ENCODE measurements around the gene FAM234A. TPM values are rescaled to one million over a fixed set of nuclear protein-coding genes. Genes with fewer than 3 reads are reported as not detected.

The FAM234A gene
- total RNA-seq, 1 experiment from 2014 or later: 94.9 TPM

- Histone ChIP-seq H3K27ac (ENCODE audit: insufficient read length, low read depth, low read length) (no peak overlapping the region), H3K23ac (ENCODE audit: insufficient read length, low read depth, low read length) (no peak overlapping the region), H3K79me1 (ENCODE audit: insufficient read depth, low read depth, low read length, poor library complexity, severe bottlenecking) (no peaks in the 10 kb centered on the region), H2AFZ (ENCODE audit: low read length) (no peak overlapping the region), H3K14ac (ENCODE audit: insufficient read depth, low read length) (no peak overlapping the region; the same call in 1 of the 2 replicates), H3K4me1 (ENCODE audit: insufficient read depth, low read length) (no peaks in the 10 kb centered on the region), H3K56ac (ENCODE audit: insufficient read length, low read depth, low read length) (no peak overlapping the region), H3K4me2 (ENCODE audit: insufficient read depth, insufficient read length, low read length) (no peak overlapping the region), H3T11ph (ENCODE audit: low read length) (no peak overlapping the region), H4K91ac (ENCODE audit: insufficient read length, low read depth, low read length) (no peak overlapping the region), H4K5ac (ENCODE audit: insufficient read length, low read depth, low read length) (no peak overlapping the region), H3K23me2 (ENCODE audit: insufficient read length, low read depth, low read length, poor library complexity, severe bottlenecking) (peaks cover 5% of the 10 kb centered on the region), H3K18ac (ENCODE audit: insufficient read length, low read depth, low read length) (no peak overlapping the region), H3K9me3 (ENCODE audit: control insufficient read depth, low read depth, low read length) (no peaks in the 10 kb centered on the region), H4K8ac (replicated peaks; ENCODE audit: insufficient read length, low read depth, low read length) (no peak overlapping the region), H3K4ac (ENCODE audit: low read depth, low read length) (no peak overlapping the region), H2BK12ac (ENCODE audit: insufficient read length, low read depth, low read length) (no peak overlapping the region), H2BK20ac (ENCODE audit: low read depth, low read length, poor library complexity, severe bottlenecking) (no peak overlapping the region), H3K27me3 (ENCODE audit: insufficient read depth, low read length) (no peaks in the 10 kb centered on the region; the same call in 1 of the 2 replicates), H3K9ac (ENCODE audit: extremely low read depth, insufficient read length, low read length) (no peak overlapping the region), H2AK5ac (ENCODE audit: insufficient read length, low read length) (no peak overlapping the region), H2BK5ac (ENCODE audit: insufficient read length, low read length) (no peak overlapping the region), H2BK15ac (ENCODE audit: low read depth, low read length) (no peak overlapping the region), H2BK120ac (ENCODE audit: low read depth, low read length, poor library complexity, severe bottlenecking) (no peak overlapping the region), H4K20me1 (ENCODE audit: control insufficient read depth, insufficient read depth, insufficient read length) (no peaks in the 10 kb centered on the region), H3K79me2 (ENCODE audit: insufficient read depth, low read length) (no peaks in the 10 kb centered on the region)
- H3K9me3 Mint-ChIP-seq: no peaks in the 10 kb centered on the region; a peak in 1 of 5 replicates
- no peak overlapping the region; a peak in 1 of 5 replicates for H3K4me3 Mint-ChIP-seq
- no peaks in the 10 kb centered on the region for H3K36me3 Mint-ChIP-seq (ENCODE audit: insufficient read depth in 1 of 3, low read depth in 3 of 3)
- H3K27ac Mint-ChIP-seq: no peak overlapping the region
- DNase-seq: peak; percentile 24
- TF ChIP-seq, protein P1, sequence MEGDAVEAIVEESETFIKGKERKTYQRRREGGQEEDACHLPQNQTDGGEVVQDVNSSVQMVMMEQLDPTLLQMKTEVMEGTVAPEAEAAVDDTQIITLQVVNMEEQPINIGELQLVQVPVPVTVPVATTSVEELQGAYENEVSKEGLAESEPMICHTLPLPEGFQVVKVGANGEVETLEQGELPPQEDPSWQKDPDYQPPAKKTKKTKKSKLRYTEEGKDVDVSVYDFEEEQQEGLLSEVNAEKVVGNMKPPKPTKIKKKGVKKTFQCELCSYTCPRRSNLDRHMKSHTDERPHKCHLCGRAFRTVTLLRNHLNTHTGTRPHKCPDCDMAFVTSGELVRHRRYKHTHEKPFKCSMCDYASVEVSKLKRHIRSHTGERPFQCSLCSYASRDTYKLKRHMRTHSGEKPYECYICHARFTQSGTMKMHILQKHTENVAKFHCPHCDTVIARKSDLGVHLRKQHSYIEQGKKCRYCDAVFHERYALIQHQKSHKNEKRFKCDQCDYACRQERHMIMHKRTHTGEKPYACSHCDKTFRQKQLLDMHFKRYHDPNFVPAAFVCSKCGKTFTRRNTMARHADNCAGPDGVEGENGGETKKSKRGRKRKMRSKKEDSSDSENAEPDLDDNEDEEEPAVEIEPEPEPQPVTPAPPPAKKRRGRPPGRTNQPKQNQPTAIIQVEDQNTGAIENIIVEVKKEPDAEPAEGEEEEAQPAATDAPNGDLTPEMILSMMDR (conservative IDR thresholded peaks at IDR 0.05): no peak
- H3K27me3 Mint-ChIP-seq (ENCODE audit: low read depth): peaks cover 15% of the 10 kb centered on the region
- H3K4me1 Mint-ChIP-seq: peaks cover 0 to 8% of the 10 kb centered on the region in 2 experiments; a peak in 2 of 4 replicates
- no CpG with 5 or more reads among the region's 34 CpGs for WGBS (ENCODE audit: extremely low coverage, insufficient read length, low lambda C conversion rate)
These were observed 36.0 kb downstream of the FAM234A start for GRCh38 chr16:270381-271255.

Measured in H9 (cell line).